SIG-M5 treated with dmso at 0.1 percent for 504 hours (cell line): ENCODE data around the gene APOF.
"Not testable (repeated sequence)": the region's sequence is repeated elsewhere in the genome, so short reads cannot be mapped to it uniquely, and the experiment has no call there.

Experiments used
- DNase-seq: peaks from one replicate; lab custom pipeline; 2025; ENCODE audit not compliant: unreplicated experiment; lab: John Stamatoyannopoulos, UW

APOF gene

DNA sequence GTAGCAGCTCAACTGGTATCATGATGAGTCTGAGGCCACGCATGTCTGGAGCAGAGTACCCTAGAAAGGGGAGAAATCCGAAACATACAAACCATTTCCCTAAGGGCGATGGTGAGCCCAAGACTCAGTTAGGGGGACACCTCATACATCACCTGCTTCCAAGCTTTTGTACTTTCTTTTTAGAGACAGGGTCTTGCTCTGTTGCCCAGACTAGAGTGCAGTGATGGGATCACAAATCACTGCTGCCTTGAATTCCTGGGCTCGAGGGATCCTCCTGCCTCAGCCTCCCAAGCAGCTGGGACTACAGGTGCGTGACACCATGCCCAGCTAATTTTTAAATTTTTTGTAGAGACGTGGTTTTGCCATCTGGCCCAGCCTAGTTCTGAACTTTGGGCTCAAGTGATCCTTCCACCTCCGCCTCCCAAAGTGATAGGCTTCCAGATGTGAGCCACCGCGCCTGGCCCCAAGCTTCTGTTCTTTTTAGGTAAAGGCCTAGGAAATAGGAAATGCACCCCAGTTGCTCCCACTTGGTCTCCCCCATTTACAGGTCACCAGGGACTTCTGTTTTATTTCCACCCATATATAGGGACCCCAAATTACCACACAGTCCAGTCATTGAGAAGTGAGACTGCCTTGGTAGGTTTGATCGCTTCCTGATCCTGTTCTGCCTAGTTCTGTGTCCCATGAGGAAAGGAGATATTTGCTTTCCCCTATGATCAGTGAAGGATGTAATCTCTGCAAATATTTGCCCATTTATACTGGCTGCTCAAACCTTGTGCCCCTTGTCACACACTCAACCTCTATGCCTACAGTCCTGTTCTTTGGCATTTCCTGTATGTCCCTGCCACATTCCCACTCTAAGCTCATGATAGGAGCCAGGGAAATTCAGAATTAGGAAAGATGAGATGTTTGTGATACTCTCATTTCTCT is at the start of gene APOF:
TSS of gene APOF (minus strand) at position 728 of the 930 bp plus-strand sequence. CDS start at position 616, 112 bp downstream.
- no peak for DNase-seq

DNA sequence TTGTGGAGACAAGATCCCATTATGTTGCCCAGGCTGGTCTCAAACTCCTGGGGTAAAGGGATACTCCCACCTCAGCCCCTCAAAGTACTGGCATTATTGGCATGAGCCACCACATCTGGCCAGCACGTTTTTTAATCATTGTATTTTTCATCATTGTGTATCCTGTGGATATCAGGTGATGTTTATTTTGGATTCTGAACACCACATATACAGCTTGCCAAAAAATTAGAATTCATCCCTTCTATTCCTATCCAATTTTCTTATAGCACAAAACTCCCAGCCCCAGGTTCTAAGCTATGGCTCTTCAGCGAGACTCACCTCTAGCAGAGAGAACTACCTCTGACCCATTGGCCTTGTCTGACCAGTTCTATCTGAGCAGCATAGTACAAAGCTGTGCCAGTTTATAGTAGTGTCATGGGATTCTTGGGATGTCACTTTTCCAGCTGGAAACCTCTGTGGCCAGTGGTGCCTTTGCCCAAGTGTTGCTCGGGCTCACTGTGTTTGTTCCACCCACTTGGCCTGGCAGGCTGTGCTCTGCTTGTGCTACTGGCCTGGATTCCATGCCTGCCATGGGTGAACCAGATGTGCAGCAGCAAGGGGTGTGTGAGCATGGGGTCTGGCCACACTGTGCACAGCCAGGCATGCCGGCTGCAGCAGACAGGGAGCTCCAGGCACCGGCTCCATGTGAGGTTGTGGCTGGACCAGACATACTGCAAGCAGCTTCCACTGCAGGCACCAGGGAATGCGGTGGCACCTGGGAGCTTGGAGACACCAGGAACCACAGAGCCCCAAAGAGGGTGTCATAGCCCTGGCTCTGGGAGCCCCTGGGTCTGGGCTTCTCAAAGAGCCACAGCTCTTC is 49.4 kb upstream of the APOF start:
- no peak for DNase-seq

DNA sequence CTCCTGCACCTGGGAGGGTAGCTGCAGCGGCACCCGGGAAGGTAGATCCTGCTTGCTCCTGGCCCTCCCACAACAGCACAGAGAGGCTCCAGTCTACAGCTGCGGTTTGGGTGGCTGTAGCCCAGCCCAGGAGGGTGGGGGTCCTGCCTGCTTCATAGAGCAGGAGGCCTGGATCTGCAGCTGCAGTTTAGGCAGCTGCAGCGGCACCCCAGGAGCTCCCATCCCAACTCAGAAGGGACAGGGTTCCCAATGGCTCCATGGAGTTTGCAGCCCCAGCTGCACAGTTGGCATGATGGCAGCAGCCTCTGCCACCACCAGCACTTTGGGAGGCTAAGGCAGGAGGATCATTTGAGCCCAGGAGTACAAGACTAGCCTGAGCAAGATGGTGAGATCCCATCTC is 48.1 kb upstream of the APOF start:
- DNase-seq, result no peak

DNA sequence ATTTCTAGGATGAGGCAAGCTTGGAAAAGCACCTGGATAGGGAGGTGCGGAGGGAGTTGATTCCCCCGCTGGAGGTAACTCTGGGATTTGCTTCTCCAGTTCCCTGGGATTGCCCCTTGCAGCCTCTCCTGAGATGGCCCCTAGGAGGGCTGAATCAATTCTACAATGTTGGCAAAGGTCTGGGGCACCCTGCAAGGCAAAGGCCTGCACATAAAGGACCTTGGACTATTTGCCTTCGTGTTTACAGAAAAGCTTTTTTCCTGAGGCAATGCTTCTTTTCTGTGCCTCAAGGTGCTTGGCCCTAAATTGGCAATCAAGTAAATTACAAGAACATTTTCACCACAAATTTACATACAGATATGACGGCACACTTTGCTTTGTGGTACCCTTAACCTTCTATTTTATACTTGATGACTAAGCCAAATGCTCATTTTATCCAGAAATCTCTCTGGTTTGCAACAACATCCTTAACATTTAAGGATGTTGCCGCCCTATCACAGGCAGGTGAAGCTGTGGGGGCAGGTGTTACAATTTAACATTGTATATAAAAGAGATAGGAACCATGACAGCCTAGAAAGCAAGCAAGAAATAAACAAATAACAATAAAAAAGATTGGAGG is 46.3 kb upstream of the APOF start:
- DNase-seq, result no peak

DNA sequence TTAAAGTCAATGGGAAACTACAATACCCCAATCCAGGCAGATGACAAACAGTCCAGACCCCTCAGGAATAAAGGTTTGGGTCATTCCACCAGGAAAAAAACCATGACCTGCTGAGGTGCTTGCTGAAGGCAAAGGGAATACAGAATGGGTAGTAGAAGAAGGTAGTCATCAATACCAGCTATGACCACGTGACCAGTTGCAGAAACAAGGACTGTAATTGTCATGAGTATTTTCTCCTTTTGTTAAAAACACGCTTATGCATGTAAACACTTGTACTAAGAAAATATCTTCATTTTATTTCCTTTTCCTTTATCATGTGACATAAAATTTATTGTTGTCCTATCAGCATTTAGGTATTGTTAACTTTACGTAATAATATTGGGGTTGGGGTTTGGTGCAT is 41.6 kb upstream of the APOF start:
- DNase-seq, result not testable (repeated sequence)

DNA sequence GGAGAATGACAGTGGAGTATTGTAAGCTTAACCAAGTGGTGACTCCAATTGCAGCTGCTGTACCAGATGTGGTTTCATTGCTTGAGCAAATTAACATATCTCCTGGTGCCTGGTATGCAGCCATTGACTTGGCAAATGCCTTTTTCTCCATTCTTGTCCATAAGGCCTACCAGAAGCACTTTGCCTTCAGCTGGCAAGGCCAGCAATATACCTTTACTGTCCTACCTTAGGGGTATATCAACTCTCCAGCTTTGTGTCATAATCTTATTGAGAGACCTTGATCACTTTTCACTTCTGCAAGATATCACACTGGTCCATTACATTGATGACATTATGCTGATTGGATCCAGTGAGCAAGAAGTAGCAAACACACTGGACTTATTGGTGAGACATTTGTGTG is 39.0 kb upstream of the APOF start:
- not testable (repeated sequence) for DNase-seq

DNA sequence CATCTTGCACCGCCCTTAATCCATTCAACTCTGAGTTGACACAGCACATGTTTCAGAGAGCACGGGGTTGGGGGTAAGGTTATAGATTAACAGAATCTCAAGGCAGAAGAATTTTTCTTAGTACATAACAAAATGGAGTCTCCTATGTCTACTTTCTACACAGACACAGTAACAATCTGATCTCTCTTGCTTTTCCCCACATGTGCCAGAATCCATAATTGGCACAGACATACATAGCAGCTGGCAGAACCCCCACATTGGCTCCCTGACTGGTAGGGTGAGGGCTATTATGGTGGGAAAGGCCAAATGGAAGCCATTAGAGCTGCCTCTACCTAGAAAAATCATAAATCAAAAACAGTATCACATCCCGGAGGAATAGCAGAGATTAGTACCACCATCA is 38.5 kb upstream of the APOF start:
- DNase-seq, result not testable (repeated sequence)

DNA sequence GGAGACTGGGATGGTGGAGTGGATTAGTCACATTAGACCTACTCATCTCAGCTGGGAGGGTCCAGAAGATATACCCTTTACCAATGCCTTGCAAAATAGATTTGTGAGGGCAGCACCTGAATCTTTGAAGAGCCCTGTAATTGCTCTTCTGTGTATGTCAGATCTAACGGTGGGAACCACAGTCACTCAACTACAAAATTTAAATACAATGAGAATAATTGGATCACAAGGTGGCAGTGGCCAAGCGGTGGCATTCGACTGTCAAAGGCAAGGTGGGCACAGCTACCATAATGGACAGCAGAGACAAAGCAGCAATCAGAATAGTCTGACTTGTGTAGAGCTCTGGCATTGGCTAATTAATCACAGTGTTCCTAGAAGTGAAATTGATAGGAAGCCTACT is 36.8 kb upstream of the APOF start:
- not testable (repeated sequence) for DNase-seq

DNA sequence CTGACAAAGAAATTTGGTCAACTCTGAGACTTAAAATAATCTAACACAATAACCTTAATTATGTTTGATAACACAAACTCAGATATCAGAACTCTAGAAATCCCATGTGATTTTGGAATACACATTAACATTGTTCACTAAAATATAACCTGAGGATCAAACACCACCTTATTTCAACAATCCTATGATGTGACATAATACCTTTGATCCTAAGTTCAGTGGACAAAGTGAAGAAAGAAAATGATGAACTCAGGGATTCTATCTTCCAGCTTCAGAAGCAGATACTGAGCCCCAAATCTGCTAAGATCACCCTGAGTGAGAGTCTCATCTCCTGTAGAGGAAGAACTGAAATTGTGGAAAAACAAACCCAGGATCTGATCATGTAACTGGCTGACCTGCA is 35.7 kb upstream of the APOF start:
- DNase-seq, result no peak

DNA sequence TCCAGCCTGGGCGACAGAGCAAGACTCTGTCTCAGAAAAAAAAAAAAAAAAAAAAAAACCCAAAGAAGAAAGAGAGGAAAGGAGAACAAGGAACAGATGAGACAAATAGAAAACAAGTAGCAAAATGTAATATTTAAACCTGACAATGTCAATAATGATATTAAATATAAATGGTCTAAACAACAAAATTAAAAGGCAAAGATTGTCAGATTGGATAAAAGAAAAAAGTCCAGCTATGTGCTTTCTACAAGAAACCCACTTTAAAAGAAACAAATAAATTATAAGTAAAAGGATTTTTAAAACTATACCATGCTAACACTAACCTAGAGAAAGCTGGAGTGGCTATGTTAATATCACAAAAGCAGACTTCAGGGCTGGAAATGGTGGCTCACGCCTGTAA is 29.7 kb upstream of the APOF start:
- no peak for DNase-seq

GRCh38 chr12:56391721-56392120 is 29.1 kb upstream of the APOF start:
- no peak for DNase-seq

- no peak for DNase-seq
Measured at GRCh38 chr12:56389412-56389811, 26.8 kb upstream of the APOF start.

- no peak for DNase-seq
Measured at GRCh38 chr12:56387152-56387736, 24.6 kb upstream of the APOF start.

DNA sequence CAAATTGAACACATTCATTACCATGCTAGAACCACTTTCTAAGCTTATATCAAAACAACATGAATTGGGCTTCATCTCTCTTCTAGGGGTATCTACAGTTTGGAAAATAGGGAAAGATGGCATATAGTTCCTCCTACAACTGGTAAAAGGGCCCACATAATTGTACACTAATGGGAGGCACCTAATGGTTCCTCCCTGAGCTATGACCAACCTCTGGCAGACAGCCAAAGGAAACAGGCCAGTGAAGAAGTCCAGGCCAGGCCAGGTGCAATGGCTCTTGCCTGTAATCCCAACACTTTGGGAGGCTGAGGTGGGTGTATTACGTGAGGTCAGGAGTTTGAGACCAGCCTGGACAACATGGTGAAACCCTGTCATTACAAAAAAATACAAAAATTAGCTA is 23.2 kb upstream of the APOF start:
- no peak for DNase-seq

DNA sequence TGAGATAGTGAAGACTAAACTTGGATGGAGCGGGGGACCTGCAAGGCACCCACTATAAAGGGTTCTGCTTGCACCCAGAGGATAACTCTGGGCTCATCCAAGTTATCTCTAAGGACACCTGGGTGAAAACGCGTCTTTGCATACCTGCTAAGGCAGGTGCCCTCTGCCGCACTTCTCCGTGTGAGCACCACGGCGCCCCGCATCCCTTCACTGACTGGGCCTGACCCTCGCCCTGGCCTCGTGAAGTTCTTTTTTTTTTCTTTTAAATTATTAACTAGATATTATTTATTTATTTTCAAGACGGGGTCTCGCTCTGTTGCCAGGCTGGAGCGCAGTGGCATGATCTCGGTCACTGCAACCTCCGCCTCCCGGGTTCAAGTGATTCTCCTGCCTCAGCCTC is 20.0 kb upstream of the APOF start:
- no peak for DNase-seq

DNA sequence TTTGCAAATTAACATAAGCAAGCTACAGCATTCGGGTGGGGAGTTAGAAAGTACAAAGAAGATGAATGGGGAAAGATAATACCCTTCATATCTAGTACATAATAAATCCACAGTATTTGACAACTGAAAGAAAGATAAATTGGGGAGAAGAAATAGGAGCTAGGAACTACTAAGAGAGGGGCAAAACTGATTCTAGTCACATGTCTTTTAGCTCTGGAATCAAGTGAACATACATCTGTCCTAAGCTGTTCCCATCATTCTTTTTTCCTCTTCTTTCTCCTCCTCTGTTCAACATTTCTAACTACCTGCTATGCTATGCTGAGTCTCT is 15.3 kb upstream of the APOF start:
- DNase-seq, result no peak

- DNase-seq, result no peak
Measured at GRCh38 chr12:56377310-56377988, 14.8 kb upstream of the APOF start.

DNA sequence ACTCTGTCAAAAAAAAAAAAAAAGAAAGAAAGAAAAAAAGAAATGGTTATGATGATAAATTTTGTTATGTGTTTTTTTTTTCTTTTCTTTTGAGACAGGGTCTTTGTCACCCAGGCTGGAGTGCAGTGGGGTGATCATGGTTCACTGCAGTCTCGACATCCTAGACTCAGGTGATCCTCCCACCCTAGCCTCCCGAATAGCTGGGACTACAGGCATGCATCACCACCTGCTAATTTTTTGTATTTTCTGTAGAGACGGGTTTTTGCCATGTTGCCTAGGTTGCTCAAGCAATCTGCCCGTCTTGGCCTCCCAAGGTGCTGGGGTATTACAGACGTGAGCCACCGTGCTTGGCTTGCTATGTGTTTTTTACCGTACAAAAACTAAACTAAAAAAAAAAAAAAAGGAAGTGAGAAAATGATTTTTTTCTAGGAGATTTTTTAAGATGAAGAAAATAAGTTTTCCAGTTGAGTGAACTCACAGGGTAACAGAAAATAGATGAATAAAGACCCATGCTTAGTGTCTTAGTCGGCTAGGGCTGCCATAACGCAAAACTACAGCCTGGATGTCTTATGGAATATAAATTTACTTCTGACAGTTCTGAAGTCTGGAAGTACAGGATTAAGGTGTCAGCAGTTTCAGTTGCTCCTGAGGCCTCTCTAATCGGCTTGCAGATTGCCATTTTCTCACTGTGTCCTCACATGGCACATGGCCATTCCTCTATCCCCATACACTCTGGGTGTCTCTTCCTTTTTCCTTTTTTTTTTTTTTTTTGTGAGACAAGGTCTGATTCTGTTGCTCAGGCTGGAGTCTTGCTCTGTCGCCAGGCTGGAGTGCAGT is 13.2 kb upstream of the APOF start:
- no peak for DNase-seq

- no peak for DNase-seq
Measured at GRCh38 chr12:56374726-56375597, 12.3 kb upstream of the APOF start.
